Measurements from ENCODE around the gene TESK2.

- TF ChIP-seq CTCF (IDR thresholded peaks at IDR 0.05) (no peak), POLR2A (IDR thresholded peaks at IDR 0.05) (no peak)
Measured at GRCh38 chr1:45373573-45373972, 117.4 kb downstream of the TESK2 start.

Measured in right lobe of liver (tissue), 4 donors.